ENCODE data around the gene TMEM178B.
"Not testable (repeated sequence)": the region's sequence is repeated elsewhere in the genome, so short reads cannot be mapped to it uniquely, and the experiment has no call there.

TMEM178B gene

DNA sequence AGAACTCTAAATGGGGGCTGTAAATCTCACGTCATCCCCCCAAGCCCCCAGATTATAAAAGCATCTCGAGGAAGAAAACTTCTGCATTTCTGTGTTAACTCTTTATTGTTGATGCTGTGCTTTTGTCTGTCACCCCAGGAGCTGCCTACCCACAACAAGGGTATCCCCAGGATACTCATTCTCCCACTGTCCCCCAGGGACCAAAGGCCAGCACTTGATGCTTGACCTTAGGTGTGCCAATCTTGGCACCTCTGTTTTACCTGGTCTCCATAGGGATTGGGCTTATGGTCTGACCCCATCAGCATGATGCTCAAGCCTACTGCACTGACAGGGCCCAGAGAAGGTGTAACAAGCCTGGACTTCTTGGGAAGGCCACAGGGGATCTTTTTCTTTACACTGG, 251.4 kb downstream of the TMEM178B start:
- in situ Hi-C loops (cut with MboI; ENCODE audit: low sequenced_read_pairs, unreplicated experiment): no loop called here
- TF ChIP-seq, protein P1, sequence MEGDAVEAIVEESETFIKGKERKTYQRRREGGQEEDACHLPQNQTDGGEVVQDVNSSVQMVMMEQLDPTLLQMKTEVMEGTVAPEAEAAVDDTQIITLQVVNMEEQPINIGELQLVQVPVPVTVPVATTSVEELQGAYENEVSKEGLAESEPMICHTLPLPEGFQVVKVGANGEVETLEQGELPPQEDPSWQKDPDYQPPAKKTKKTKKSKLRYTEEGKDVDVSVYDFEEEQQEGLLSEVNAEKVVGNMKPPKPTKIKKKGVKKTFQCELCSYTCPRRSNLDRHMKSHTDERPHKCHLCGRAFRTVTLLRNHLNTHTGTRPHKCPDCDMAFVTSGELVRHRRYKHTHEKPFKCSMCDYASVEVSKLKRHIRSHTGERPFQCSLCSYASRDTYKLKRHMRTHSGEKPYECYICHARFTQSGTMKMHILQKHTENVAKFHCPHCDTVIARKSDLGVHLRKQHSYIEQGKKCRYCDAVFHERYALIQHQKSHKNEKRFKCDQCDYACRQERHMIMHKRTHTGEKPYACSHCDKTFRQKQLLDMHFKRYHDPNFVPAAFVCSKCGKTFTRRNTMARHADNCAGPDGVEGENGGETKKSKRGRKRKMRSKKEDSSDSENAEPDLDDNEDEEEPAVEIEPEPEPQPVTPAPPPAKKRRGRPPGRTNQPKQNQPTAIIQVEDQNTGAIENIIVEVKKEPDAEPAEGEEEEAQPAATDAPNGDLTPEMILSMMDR (IDR thresholded peaks at IDR 0.05; ENCODE audit: borderline replicate concordance, control extremely low read depth, extremely low read depth, insufficient read depth, missing control alignments): no peak
- no peak for DNase-seq (ENCODE audit: low spot score)

DNA sequence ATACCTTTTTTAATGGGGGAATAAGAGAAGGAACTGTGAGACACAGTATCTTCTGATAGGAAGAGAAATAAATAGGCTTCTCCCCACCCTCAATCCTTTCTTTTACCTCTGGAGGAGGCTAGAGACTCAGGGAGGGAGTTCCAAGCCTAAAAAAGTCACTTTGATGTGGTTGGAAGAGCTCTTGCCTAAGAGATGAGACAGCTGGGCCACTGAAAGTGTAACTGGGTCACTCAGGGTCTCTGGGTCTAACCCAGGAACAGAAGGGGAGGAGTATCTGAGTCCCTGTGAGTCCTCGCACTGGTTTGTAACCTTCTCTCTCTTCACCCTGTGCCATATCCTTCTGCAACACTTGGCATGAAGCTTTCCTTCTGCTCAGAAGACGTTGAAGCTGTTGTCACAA, 254.4 kb downstream of the TMEM178B start:
- DNase-seq (ENCODE audit: low spot score): no peak
- TF ChIP-seq, protein P1 (IDR thresholded peaks at IDR 0.05; ENCODE audit: borderline replicate concordance, control extremely low read depth, extremely low read depth, insufficient read depth, missing control alignments): no peak
- in situ Hi-C loops (cut with MboI; ENCODE audit: low sequenced_read_pairs, unreplicated experiment): no loop called here

DNA sequence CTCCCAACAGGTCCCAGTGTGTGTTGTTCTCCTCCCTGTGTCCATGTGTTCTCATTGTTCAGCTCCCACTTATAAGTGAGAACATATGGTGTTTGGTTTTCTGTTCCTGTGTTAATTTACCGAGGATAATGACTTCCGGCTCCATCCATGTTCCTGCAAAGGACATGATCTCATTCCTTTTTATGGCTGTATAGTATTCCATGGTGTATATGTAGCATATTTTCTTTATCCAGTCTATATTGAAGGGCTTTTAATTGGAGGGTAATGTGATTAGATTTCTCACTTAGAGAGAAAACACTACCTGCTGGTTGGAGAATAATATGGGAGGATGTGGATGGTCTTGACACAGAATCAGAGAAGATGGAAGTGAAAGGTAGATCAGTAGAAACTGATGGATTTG, 256.4 kb downstream of the TMEM178B start:
- in situ Hi-C loops (cut with MboI; ENCODE audit: low sequenced_read_pairs, unreplicated experiment): not testable (repeated sequence)

GRCh38 chr7:141333459-141333858, 259.6 kb downstream of the TMEM178B start:
- in situ Hi-C loops (cut with MboI; ENCODE audit: low sequenced_read_pairs, unreplicated experiment): no loop called here
- DNase-seq (ENCODE audit: low spot score): no peak
- TF ChIP-seq, protein P1 (IDR thresholded peaks at IDR 0.05; ENCODE audit: borderline replicate concordance, control extremely low read depth, extremely low read depth, insufficient read depth, missing control alignments): no peak

More for the DNA sequence above, 256.4 kb downstream of the TMEM178B start:
- DNase-seq (ENCODE audit: low spot score): not testable (repeated sequence)

DNA sequence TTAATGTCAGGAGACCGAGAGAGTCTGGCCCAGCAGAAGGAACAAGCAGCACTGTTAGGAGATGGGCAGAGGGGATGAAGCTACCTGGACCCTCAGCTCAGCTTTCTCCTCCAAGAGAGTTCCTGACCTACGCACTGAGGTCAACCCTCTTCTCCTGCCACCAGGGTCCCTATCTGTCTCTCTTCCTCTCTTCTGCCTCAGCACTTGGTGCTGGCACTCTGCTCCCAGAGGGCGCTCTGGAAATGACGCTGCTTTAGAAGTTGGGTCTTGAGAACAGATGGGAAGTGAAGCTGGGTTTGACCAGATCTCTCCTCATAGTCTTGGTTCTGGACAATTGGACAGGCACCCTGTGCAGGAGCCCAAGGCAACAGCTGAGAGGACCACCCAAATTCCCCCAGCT, 261.3 kb downstream of the TMEM178B start:
- TF ChIP-seq, protein P1 (IDR thresholded peaks at IDR 0.05; ENCODE audit: borderline replicate concordance, control extremely low read depth, extremely low read depth, insufficient read depth, missing control alignments): no peak
- in situ Hi-C loops (cut with MboI; ENCODE audit: low sequenced_read_pairs, unreplicated experiment): no loop called here
- no peak for DNase-seq (ENCODE audit: low spot score)

DNA sequence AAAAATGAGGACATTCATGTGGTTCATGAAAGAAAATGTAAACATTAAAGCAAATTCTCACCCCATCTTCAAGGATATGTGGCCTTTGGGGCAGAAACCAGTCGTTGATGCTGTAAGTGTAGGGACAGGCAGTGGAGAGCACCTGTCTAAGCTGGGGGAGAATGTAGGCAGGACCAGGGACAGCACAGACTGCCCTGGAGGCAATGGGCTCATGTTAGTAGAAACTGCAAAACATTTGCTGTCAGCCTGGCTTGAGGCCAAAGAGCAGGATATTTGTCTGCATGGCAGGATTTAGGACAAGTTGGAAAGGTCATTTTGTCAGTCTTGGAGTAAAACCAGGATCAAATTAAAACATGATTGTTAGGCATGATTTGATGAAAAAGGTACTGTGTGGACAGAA, 265.7 kb downstream of the TMEM178B start:
- no peak for DNase-seq (ENCODE audit: low spot score)
- in situ Hi-C loops (cut with MboI; ENCODE audit: low sequenced_read_pairs, unreplicated experiment): no loop called here
- TF ChIP-seq, protein P1 (IDR thresholded peaks at IDR 0.05; ENCODE audit: borderline replicate concordance, control extremely low read depth, extremely low read depth, insufficient read depth, missing control alignments): no peak

DNA sequence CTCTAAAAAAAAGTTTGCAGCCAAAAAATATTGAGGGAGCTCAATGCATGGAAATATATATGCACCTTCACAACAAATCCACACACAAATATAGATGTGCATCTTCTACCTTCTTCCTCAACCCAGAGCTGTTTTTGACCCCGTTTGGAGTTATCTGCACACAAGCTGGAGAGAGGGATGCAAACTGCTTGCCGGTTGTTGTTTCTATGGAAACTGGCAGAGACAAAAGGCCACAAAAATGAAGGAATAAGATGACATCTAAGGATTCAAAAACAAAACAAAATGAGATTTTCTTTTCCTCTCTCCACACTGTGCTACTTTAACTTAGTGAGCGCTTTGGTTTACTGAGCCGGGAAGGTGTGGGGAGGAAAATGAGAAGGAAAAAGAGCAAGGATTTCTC, 267.1 kb downstream of the TMEM178B start:
- DNase-seq (ENCODE audit: low spot score): no peak
- TF ChIP-seq, protein P1 (IDR thresholded peaks at IDR 0.05; ENCODE audit: borderline replicate concordance, control extremely low read depth, extremely low read depth, insufficient read depth, missing control alignments): no peak
- in situ Hi-C loops (cut with MboI; ENCODE audit: low sequenced_read_pairs, unreplicated experiment): no loop called here

All from GM13976 (cell line).